CD14-positive monocyte (primary cell): ENCODE measurements around the gene BRI3. TPM values are rescaled to one million over a fixed set of nuclear protein-coding genes. Genes with fewer than 3 reads are reported as not detected.
"Not testable (repeated sequence)": the region's sequence is repeated elsewhere in the genome, so short reads cannot be mapped to it uniquely, and the experiment has no call there.

Experiments
- DNase-seq, 3 donors: peaks; one replicate each; pipeline ENCODE4 v3.0.0-alpha.2; 2011 to 2022
- H2AFZ ChIP-seq: 2 replicates; pipeline ENCODE4 v1.6.0; 2012; ENCODE audit warnings: mild to moderate bottlenecking, low read depth, low read length, inconsistent platforms; ENCODE audit not compliant: insufficient read depth, poor library complexity, severe bottlenecking
- H3K27ac ChIP-seq, 2 donors: 1 replicate in 1 of 2; 2 replicates in 1 of 2; pipeline ENCODE4 v1.5.1; 2012 to 2013; ENCODE audit warnings: low read length in 2 of 2, control low read depth in 1 of 2, inconsistent platforms in 1 of 2, low read depth in 1 of 2, mild to moderate bottlenecking in 1 of 2
- H3K27me3 ChIP-seq, 2 donors: one replicate each; pipeline versions ENCODE4 v1.6.0 to v1.6.1; 2011 to 2013; ENCODE audit warnings: low read length in 2 of 2; ENCODE audit not compliant: control insufficient read depth in 2 of 2, insufficient read depth in 2 of 2
- H3K36me3 ChIP-seq, 2 donors: replicated peaks in 1 of 2; 1 replicate in 1 of 2; 2 replicates in 1 of 2; pipeline versions ENCODE4 v1.5.1 to v1.6.1; 2012 to 2013; ENCODE audit warnings: low read length in 2 of 2, control low read depth in 1 of 2, inconsistent platforms in 1 of 2, mild to moderate bottlenecking in 1 of 2; ENCODE audit not compliant: insufficient read depth in 2 of 2, control insufficient read depth in 1 of 2
- H3K4me1 ChIP-seq, 2 donors: 1 replicate in 1 of 2; 2 replicates in 1 of 2; pipeline versions ENCODE4 v1.5.1 to v1.6.1; 2012 to 2013; ENCODE audit warnings: low read length in 2 of 2, control low read depth in 1 of 2, inconsistent platforms in 1 of 2, mild to moderate bottlenecking in 1 of 2, moderate library complexity in 1 of 2; ENCODE audit not compliant: insufficient read depth in 2 of 2, control insufficient read depth in 1 of 2
- H3K4me2 ChIP-seq: replicated peaks from 2 replicates; pipeline ENCODE3; 2012; ENCODE audit warnings: low read length, moderate library complexity, mild to moderate bottlenecking; ENCODE audit not compliant: poor library complexity, severe bottlenecking; ENCODE audit errors: extremely low read depth
- H3K4me3 ChIP-seq, 3 experiments: fragments of 200-600 bp in 1 of 3; sonication (generic) in 1 of 3; replicated peaks in 1 of 3; 1 replicate in 2 of 3; 2 replicates in 1 of 3; pipeline ENCODE4 v1.5.1; 2011 to 2013; ENCODE audit warnings: low read length in 3 of 3, mild to moderate bottlenecking in 3 of 3, control low read depth in 2 of 3, low read depth in 2 of 3, inconsistent platforms in 1 of 3, moderate library complexity in 1 of 3
- H3K79me2 ChIP-seq: 2 replicates; pipeline ENCODE4 v1.6.0; 2012; ENCODE audit warnings: mild to moderate bottlenecking, control low read depth, inconsistent platforms, low read length, moderate library complexity; ENCODE audit not compliant: insufficient read depth
- H3K9ac ChIP-seq: 2 replicates; pipeline ENCODE4 v1.6.0; 2017; ENCODE audit warnings: low read length, mild to moderate bottlenecking; ENCODE audit not compliant: insufficient read depth, poor library complexity, severe bottlenecking
- H3K9me3 ChIP-seq, 2 donors: replicated peaks in 1 of 2; 1 replicate in 1 of 2; 2 replicates in 1 of 2; pipeline versions ENCODE4 v1.5.1 to v1.6.1; 2012 to 2013; ENCODE audit warnings: low read length in 2 of 2, control low read depth in 1 of 2; ENCODE audit not compliant: control insufficient read depth in 1 of 2, insufficient read depth in 1 of 2
- H4K20me1 ChIP-seq: 2 replicates; pipeline ENCODE4 v1.6.0; 2012; ENCODE audit warnings: mild to moderate bottlenecking, low read length, control low read depth, moderate library complexity; ENCODE audit not compliant: insufficient read depth
- H3K27ac Mint-ChIP-seq, 7 donors: one replicate each; pipeline ENCODE4 v1.8.0; 2020; ENCODE audit warnings: mild to moderate bottlenecking in 7 of 7, mixed read lengths in 7 of 7, moderate library complexity in 6 of 7, inconsistent platforms in 2 of 7
- H3K27me3 Mint-ChIP-seq, 3 donors: one replicate each; pipeline ENCODE4 v1.8.0; 2021 to 2022; ENCODE audit warnings: low read depth in 3 of 3, mild to moderate bottlenecking in 3 of 3, mixed read lengths in 3 of 3, moderate library complexity in 3 of 3, inconsistent platforms in 1 of 3
- H3K36me3 Mint-ChIP-seq, 2 donors: one replicate each; pipeline ENCODE4 v1.8.0; 2020; ENCODE audit warnings: mixed read lengths in 2 of 2, inconsistent platforms in 1 of 2, mild to moderate bottlenecking in 1 of 2
- H3K4me1 Mint-ChIP-seq: one replicate; pipeline ENCODE4 v1.8.0; 2020; ENCODE audit warnings: mild to moderate bottlenecking, mixed read lengths
- H3K4me3 Mint-ChIP-seq, 2 donors: one replicate each; pipeline ENCODE4 v1.8.0; 2020; ENCODE audit warnings: mild to moderate bottlenecking in 2 of 2, mixed read lengths in 2 of 2, moderate library complexity in 1 of 2
- H3K9me3 Mint-ChIP-seq, 7 donors: one replicate each; pipeline ENCODE4 v1.8.0; 2020 to 2022; ENCODE audit warnings: mixed read lengths in 7 of 7, mild to moderate bottlenecking in 6 of 7, moderate library complexity in 6 of 7, inconsistent platforms in 2 of 7
- CTCF ChIP-seq: fragments of 200-600 bp; IDR thresholded peaks from one replicate; pipeline ENCODE4 v1.8.0; 2022; ENCODE audit warnings: antibody characterized with exemption, mild to moderate bottlenecking
- WGBS: methylation state at CpG from one replicate; pipeline ENCODE4 v1.1.5; 2013; ENCODE audit warnings: missing lambda C conversion rate; ENCODE audit not compliant: insufficient coverage; 5-methylcytosine and 5-hydroxymethylcytosine counted together
- intact Hi-C, 2 donors: fragments of 100-400 bp; cut with micrococcal nuclease; formaldehyde crosslinking; loops; one replicate each; pipeline versions ENCODE4 v1.15.0 to v1.15.1; 2023
- polyA plus RNA-seq, 3 donors: library from polyadenylated mRNA; depleted of rRNA in 1 of 3; unstranded in 2 of 3; stranded (reverse) in 1 of 3; fragments of 300-500 nt in 2 of 3; fragments of >200 nt in 1 of 3; fragmentation: Illumina TruSeq in 2 of 3; gene quantifications; 1 replicate in 2 of 3; 2 replicates in 1 of 3; pipeline ENCODE4 v1.2.3, GENCODE V29; 2012 to 2021

The BRI3 gene
- polyA plus RNA-seq, 3 donors, result 120 to 273 (median 149) TPM

GRCh38 chr7:98314469-98314868, 33.0 kb downstream of the BRI3 start:
- Histone ChIP-seq H4K20me1 (no peaks in the 10 kb centered on the region), H3K4me3 (no peak overlapping the region), H3K27ac (no peak overlapping the region), H3K9me3 (no peaks in the 10 kb centered on the region), H3K36me3 (peaks cover 0 to 2% of the 10 kb centered on the region in 2 donors), H3K79me2 (no peaks in the 10 kb centered on the region), H2AFZ (no peak overlapping the region), H3K27me3 (no peaks in the 10 kb centered on the region), H3K4me1 (no peaks in the 10 kb centered on the region), H3K4me2 (no peak overlapping the region), H3K9ac (no peak overlapping the region)
- H3K27me3 Mint-ChIP-seq, result peaks cover 0 to 4% (median 0%) of the 10 kb centered on the region in 3 donors
- H3K9me3 Mint-ChIP-seq, result peaks cover 0 to 9% (median 3%) of the 10 kb centered on the region in 7 donors
- no peaks in the 10 kb centered on the region for H3K36me3 Mint-ChIP-seq
- no peak for DNase-seq
- WGBS, result 88% methylated on average over 10 of the region's 11 CpGs
- no peak overlapping the region for H3K4me3 Mint-ChIP-seq
- intact Hi-C loops, result no loop called here
- no peak overlapping the region for H3K27ac Mint-ChIP-seq
- peaks cover 2% of the 10 kb centered on the region for H3K4me1 Mint-ChIP-seq
- no peak for TF ChIP-seq CTCF

GRCh38 chr7:98315318-98315993, 34.0 kb downstream of the BRI3 start:
- no CpG with 5 or more reads among the region's 13 CpGs for WGBS
- H3K9me3 Mint-ChIP-seq, result peaks cover 0 to 9% (median 3%) of the 10 kb centered on the region in 7 donors
- H3K79me2 ChIP-seq, result no peaks in the 10 kb centered on the region
- no peak overlapping the region for H3K4me2 ChIP-seq
- H3K36me3 Mint-ChIP-seq, result no peaks in the 10 kb centered on the region
- H3K4me3 ChIP-seq, result no peak overlapping the region
- H3K4me1 Mint-ChIP-seq, result peaks cover 2% of the 10 kb centered on the region
- no peak for TF ChIP-seq CTCF
- H3K9me3 ChIP-seq, result no peaks in the 10 kb centered on the region
- H3K9ac ChIP-seq, result no peak overlapping the region
- intact Hi-C loops, result no loop called here
- H3K27me3 Mint-ChIP-seq, result peaks cover 0 to 4% (median 0%) of the 10 kb centered on the region in 3 donors
- no peak overlapping the region for H3K27ac ChIP-seq
- no peaks in the 10 kb centered on the region for H3K4me1 ChIP-seq
- H3K27ac Mint-ChIP-seq, result no peak overlapping the region
- H3K36me3 ChIP-seq, result no peaks in the 10 kb centered on the region
- H4K20me1 ChIP-seq, result no peaks in the 10 kb centered on the region
- H3K27me3 ChIP-seq, result no peaks in the 10 kb centered on the region
- DNase-seq, result no peak
- no peak overlapping the region for H2AFZ ChIP-seq
- no peak overlapping the region for H3K4me3 Mint-ChIP-seq

- H3K9me3 Mint-ChIP-seq, H3K79me2 ChIP-seq, H3K4me1 Mint-ChIP-seq, H3K27me3 ChIP-seq, H4K20me1 ChIP-seq, H3K9ac ChIP-seq, H3K36me3 Mint-ChIP-seq, H3K9me3 ChIP-seq, H3K4me1 ChIP-seq, intact Hi-C loops, H2AFZ ChIP-seq, H3K4me3 ChIP-seq, H3K27ac ChIP-seq, H3K27me3 Mint-ChIP-seq, H3K27ac Mint-ChIP-seq, DNase-seq, H3K4me2 ChIP-seq, H3K36me3 ChIP-seq, H3K4me3 Mint-ChIP-seq: not testable (repeated sequence)
- WGBS, result 100% methylated on average over 2 of the region's 4 CpGs
Measured at GRCh38 chr7:98315994-98316527, 34.6 kb downstream of the BRI3 start.
